NAMALWA (cell line): ENCODE data around the gene KMT5C.
A peak's percentile ranks its signal among the peaks of the same experiment; 100 is the strongest.

ENCODE experiments used
- DNase-seq: peaks from one replicate; pipeline ENCODE4 v3.0.0-alpha.2; 2015; ENCODE audit warnings: low spot score

The KMT5C gene

DNA sequence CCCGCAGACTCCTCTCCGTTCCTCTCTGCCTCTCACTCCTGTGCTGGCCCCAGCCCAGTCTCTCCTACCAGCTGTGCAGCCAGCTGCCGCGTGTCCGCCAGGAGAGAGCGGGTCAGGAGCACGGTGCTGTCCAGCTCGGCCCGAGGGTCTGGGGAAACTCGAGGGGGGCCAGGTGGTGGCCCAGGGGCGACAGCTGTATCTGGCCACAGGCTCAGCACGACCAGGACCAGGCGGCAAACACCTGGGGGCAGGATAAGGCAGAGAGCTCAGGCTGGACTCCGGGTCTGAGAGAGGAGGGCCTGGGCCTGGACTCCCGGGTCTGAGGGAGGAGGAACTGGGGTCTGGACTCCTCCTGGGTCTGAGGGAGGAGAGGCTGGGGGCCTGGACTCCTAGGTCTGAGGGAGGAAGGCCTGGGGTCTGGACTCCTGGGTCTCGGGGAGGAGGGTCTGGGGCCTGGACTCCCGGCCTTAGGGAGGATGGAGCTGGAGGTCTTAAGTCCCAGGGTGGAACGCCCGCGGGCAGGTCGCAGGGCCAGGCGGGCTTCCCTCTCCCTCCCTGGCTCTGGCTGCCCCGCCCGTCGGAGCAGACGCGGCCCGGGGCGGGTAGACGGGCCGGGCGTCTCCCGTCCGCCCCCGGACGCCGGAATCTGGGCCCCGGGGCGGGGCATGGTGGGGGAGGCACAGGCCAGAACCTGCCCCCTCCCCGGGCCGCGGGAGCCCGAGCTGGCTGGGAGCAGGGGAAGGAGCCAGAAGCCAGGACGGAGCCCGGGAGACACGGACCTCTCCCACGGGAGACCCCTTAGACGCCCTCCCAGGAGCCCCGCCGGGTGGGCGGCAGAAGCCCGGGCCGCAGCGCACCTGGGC lies 29.3 kb downstream of the KMT5C start:
- DNase-seq = no peak

GRCh38 chr19:55369653-55370304 lies 30.1 kb downstream of the KMT5C start:
- DNase-seq = no peak

DNA sequence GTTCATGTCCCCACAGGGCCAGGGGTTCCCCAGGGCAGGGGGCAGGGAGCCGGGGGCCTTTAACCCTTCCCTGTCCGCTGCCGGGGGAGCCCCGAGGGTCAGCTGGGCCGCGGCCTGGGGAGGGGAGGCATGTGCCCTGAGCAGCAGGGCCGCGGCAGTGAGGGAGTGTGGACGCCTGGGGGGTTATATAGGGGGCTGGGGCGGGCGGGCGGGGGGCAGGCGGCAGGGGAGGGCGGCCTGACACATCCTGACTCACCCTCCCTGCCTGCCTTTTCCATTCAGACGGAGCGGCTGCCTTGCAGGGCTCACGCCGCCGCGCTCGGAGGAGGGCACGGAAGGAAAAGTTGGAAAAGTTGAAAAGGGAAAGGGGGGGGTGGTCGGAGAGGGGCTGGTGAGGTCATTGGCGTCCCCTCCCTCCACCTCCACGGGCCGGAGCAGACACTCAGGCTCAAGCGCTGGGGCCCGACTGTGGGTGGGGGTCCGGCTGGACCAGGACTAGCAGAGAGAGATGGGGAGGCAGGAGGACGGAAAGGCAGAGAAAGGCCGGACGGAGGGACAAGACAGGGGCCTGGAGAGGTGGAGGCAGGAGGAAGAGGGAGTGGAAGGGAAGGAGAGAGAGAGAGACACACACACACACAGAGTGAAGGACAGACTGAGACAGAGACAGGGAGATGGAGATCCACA lies 30.8 kb downstream of the KMT5C start, which contains the start of gene IL11:
IL11 (minus strand) TSS at position 159 of the 684 bp plus-strand sequence; CDS start at position 6, 153 bp downstream.
- no peak for DNase-seq

DNA sequence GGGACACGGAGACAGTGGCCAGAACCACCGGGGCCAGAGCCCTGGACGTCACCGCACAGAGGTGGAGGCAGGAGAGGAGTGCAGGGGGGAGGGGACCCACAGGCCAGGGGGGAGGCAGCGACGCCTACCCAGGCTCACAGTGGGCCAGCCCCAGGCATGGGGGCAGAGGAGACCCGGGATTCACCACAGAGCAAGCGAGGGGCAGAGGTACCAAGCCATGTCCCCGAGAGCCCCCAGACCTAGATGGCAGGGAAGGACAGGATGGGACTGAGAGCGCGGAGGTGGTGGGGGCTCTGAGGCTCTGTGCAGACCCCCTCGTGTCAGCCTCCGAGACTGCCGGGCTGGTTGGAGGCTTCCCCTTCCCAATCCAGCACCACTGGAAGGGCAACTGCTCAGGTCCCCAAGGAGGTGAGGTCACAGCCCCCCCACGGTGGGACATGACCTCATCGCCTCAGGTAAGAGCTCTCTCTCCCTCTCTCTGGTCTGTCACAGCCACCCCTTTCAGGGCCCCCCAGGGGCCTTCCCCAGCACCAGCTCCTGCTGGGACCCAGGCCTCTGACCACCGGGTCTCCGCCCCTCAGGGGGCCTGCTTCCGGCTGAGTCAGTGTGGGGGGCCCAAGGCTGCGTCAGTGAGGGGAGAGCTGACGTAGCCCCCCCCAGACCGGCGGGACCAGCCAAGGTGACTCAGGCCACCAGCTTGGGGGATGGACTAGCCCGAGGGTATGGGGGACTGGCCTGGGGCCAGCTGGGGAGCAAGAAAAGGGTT lies 32.8 kb downstream of the KMT5C start:
- DNase-seq = no peak

GRCh38 chr19:55373306-55373992 lies 33.8 kb downstream of the KMT5C start:
- DNase-seq = no peak

- no peak for DNase-seq
Measured at GRCh38 chr19:55373993-55374757, 34.5 kb downstream of the KMT5C start.

GRCh38 chr19:55376241-55376933 lies 36.7 kb downstream of the KMT5C start, which contains the start of gene TMEM190:
Gene TMEM190, plus strand, starts transcription at chr19:55376826. Its CDS starts 28 bp downstream, at chr19:55376854.
- DNase-seq = no peak

GRCh38 chr19:55377356-55378131 lies 37.9 kb downstream of the KMT5C start:
- no peak for DNase-seq

DNA sequence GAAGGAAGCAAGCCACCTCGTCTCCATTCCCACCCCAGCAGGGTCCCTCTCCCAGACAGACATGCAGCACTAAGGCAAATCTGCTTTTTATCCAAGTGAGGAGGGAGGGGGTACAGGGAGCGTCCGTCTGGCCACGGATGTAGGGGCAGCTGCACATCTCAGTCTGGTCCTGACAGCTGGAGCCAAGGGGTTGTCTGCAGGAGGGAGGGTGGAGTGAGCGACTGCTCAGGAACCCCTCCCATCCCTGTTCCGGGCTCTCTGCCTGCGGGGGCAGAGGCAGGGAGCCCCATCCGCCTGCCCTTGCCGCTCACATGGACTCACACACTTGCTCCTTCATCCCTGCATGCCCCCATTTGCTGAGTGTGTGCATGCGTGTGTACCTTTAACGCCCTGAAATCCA lies 39.5 kb downstream of the KMT5C start:
- no peak for DNase-seq

GRCh38 chr19:55382013-55382412 lies 42.3 kb downstream of the KMT5C start:
- no peak for DNase-seq

- no peak for DNase-seq
Measured at GRCh38 chr19:55382522-55383054, 42.9 kb downstream of the KMT5C start.

DNA sequence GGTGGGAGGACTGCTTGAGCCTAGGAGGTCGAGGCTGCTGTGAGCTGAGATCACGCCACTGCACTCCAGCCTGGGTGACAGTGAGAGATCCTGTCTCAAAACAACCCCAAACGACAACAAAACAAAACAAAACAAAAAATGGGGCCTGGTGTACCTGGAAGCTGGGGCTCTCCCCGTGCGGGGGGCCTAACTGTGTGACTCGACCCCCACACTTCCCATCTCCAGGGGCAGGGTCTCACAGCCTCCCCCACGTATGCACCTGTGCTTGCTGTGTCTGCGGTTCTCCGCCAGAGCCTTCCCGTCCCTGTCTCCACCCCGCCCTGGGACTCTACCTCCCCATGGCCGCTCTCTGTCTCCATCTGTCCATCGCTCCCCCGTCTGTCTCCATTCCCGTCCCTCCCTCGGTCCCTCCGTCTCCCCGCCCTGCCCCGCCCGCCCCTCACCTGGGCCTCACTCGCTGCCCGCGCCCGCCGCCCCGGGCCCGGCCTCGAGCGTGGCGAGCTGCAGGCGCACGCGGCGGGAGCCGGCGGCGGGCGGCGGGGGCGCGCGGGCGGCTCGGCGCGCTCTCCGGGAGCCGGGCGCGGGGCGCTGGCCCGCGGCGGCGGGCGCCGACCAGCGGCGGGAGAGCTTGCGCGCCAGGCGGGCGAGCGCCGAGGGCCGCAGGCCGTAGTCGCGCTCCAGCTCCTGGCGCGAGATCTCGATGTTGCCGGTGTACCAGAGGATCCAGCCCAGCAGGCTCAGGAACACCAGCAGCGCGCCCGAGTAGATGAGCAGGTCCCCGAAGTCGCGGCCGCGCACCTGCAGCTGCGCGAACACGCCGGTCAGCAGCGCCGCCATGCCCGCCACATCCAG lies 43.8 kb downstream of the KMT5C start:
- peak; percentile 77 for DNase-seq

DNA sequence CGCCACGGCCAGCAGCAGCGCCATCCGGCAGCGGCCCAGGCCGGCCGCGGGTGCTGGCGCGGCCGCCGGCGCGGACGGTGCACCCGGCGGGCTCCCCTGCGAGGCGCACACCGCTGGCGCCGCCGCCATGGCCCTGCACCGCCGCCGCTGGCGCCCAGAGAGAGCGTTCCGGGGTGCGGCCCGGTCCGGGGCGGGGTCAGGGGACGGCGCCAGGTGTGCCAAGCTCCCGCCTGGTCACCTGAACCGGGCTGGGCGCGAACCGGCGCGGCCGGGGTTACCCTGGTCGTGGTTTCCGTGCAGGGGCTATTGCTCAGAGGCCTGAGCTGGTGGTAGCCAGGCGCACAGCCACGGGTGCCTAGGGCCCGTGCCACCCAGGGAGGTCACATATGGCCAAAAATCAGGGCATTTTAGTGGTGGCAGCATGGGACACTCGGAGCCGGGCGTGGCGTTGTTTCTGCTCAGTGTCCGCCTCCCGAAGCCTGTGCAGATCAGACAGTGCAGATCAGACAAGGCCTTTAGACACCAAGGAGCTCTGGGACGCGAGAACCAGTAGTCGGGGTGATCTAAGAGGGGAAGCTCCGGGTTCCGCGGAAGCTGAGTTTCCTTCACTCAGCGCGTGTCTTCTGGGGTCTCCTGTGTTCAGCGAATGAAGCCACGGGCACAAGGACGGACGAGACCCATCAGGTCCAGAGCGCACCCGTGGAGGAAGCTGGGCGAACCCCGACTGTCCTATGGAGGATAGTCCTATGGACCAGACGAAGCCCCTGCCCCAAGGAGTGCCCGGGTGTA lies 44.6 kb downstream of the KMT5C start, which contains the start of gene TMEM238:
TMEM238 (minus strand) TSS at position 162 of the 789 bp plus-strand sequence; CDS start at position 129, 33 bp downstream.
- peak; percentile 48 for DNase-seq

GRCh38 chr19:55384920-55385723 lies 45.4 kb downstream of the KMT5C start:
- peak; percentile 98 for DNase-seq

DNA sequence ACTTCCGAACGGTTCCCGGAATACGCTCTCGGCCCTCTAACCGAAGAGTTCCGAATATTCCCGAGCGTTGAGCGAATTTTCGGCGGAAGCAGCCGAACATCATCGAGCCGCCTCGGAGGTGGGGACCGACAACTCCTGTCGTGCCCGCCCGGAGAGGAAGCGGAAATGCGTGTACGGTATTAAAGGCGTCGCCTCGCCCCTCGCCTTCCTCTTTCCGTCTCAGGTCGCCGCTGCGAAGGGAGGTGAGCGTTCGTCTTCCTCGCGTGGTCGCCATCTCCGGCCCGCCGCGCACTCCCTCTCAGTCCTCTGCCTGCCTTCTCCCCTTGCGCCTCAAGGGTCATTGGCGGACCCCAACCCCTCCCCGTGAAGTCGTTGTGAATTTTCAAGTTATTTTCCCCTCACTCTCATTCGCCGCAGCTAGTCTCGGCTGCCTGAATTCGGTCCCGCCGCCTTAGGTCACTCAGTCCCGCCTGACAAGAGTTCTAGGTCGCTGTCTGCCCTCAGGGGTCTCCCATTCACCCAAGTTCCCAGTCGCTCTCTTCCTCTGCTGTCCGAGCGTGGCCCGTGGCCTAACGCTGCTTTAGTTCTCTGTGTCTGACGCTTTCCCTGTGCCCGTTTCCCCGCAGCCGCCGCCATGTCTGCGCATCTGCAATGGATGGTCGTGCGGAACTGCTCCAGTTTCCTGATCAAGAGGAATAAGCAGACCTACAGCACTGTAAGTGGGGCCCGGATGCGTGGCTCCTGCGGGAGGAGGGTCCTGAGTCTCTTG lies 46.2 kb downstream of the KMT5C start, which contains the start of gene RPL28:
RPL28 (plus strand) TSS at position 209 of the 769 bp plus-strand sequence; CDS start at position 635, 426 bp downstream.
- peak; percentile 99 for DNase-seq
